HuH-7 (cell line): ENCODE measurements around the gene ZNF674.

Source experiments
- DNase-seq: peaks from one replicate; pipeline ENCODE4 v3.0.0; 2011; ENCODE audit warnings: low spot score

ZNF674 gene

GRCh38 chrX:46545111-46546005 lies at the start of gene ZNF674:
ZNF674 (minus strand) TSS chrX:46545421; CDS start chrX:46542087, 3,334 bp downstream.
- DNase-seq, result peak; percentile 68

GRCh38 chrX:46589977-46590723 lies 44.9 kb upstream of the ZNF674 start:
- DNase-seq, result no peak

- DNase-seq, result no peak
These were observed 43.0 kb upstream of the ZNF674 start for GRCh38 chrX:46588263-46588662.

DNA sequence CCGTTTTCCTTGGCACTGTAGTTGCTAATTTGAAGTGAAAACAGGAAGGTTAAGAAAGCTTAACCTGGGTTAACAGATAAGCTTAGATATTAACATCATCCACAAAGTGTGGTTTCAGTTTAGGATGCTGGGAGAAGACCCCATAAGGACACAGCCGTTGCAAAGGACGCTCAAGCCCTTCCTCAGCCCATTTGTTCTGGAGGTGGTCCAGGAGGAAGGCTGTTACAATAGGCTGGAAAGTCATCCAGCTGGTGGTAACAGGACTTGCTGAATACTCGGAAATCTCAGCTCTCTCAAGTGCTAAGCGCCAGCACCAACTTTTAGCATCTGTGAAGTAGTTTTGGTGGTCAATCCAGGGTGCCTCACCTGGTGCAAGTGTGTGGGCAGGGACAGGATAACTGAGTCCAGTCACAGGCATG lies 42.5 kb upstream of the ZNF674 start:
- no peak for DNase-seq

DNA sequence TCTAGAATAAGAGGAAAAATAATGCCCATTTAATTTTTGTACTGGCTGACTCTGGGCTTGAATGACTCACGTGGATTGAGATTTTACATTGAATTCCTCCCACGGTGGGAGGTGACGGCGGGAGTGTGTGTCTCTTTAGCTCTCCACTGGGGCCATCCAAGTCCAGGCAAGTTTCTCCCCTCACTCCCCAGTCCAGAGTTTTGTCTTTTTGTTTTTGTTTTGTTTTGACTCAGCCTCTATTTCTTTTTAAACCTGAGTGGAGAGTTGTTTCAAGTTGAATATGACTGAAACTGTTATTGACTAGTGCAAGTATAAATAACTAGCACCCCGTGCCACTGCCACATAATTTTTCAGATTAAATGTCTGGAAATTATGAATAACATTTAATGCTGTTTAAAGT lies 41.9 kb upstream of the ZNF674 start:
- no peak for DNase-seq

GRCh38 chrX:46584736-46585135 lies 39.5 kb upstream of the ZNF674 start:
- no peak for DNase-seq

DNA sequence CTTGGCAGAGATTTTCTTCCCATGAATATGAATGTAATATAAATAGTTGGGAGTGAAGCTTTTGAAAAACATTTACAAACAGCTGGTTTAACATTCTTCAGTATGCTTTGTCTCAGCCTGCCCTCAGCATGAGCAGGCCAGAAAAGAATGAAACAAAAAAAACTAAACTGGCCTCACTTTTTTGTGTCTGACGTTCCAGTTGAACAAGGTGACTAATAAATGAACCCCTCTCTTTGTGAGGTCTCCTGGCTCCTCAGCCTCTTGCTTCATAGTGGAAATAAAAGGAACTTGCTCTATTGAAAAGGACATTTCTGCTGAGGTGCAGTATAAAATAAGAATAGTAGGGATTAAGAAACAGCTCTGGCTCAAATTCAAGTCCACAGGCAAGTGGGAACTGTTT lies 37.7 kb upstream of the ZNF674 start:
- no peak for DNase-seq

GRCh38 chrX:46582325-46582724 lies 37.1 kb upstream of the ZNF674 start:
- no peak for DNase-seq

GRCh38 chrX:46580613-46581012 lies 35.4 kb upstream of the ZNF674 start:
- DNase-seq, result no peak

- DNase-seq, result no peak
These were observed 34.0 kb upstream of the ZNF674 start for GRCh38 chrX:46579250-46579649.

GRCh38 chrX:46577221-46578005 lies 32.2 kb upstream of the ZNF674 start:
- no peak for DNase-seq

GRCh38 chrX:46576458-46576857 lies 31.2 kb upstream of the ZNF674 start:
- no peak for DNase-seq

GRCh38 chrX:46575991-46576392 lies 30.8 kb upstream of the ZNF674 start:
- DNase-seq, result no peak

DNA sequence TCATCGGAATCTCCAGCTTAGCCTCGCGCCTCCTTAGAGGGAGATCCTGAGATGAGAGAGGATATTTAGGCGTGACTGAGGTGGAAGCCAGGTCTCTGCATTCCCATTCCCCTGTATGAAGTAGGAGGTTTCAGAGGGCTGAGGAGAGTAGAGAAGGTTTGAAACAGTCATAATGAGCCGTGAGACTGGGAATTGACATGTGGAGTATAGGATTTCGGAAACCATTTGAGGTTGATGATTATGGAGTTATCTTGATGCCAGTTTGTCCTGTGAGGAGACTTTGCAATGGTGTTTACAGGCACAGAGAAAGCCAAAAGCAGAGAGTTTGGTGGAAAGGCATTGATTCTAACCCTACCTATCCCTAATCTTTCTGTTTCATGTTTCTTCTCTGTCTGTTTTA lies 30.4 kb upstream of the ZNF674 start:
- DNase-seq, result no peak

GRCh38 chrX:46574774-46575381 lies 29.7 kb upstream of the ZNF674 start:
- DNase-seq, result no peak

GRCh38 chrX:46573892-46574773 lies 28.9 kb upstream of the ZNF674 start:
- DNase-seq, result peak; percentile 53

- peak; percentile 50 for DNase-seq
These were observed 28.2 kb upstream of the ZNF674 start, which contains the start of gene CHST7 for GRCh38 chrX:46573331-46573891. CHST7 (plus strand) TSS chrX:46573765; CDS start chrX:46573932, 167 bp downstream.

DNA sequence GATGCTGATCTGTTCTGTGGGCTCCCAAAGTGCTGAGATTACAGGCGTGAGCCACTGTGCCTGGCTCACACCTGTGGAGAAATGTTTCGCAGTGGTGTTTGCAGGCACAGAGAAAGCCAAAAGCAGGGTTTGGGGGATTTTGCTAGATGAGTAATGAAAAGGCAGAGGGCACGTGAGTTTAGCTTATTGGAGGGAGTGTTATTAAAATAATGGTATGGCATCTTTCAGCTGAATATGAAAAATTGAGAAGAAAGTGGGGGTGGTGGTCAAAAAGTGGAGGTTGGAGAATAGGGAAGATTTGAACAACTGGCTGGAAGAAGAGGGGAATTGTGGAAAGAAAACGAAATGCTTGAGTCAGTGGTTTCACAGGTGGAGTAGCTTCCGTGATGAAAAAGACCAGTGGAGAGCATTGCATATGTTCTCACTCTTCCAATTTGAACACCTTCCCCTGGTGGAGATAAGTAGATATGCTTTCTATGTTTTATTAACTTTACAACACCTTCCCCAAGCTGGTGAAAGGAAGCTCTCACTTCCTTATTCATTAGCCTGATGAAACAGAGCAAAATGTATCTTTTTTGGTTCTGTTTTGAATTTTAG lies 27.2 kb upstream of the ZNF674 start:
- DNase-seq, result no peak

DNA sequence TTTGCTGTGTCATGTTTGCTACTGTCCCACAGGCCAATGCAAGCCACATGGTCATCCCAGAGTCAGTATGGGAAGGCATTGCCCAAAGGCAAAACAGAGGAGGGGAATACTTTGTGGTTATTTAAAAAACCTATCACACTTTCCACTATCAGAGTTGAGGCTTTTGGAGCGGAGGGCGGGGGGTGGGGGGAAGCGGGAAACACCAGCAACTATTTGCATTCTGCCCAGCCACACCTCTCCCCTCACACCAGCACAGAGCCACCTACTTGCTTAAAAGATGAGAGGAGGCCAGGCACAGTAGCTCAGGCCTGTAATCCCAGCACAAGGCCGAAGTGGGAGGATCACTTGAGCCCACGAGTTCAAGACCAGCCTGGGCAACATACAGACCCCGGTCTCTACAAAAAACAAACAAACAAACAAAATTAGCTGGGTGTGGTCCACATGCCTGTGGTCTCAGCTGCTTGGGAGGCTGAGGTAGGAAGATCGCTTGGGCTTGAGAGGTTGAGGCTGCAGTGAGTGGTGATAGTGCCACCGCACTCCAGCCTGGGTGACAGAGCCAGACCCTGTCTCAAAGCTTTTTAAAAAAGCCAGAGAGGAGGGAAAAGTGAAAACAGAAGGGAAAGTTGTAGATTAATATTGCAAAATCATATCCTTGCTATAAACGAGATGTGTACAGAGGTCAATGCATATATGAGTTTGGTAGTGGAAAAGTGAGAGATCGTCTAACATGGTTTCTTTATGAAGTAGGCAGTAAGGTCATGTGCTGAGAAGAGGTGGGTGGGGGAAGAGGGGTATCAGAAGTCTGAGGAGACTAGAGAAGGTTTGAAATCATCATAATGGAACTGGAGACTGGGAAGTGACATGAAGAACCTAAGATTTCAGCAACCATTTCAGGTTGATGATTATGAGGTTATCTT lies 26.5 kb upstream of the ZNF674 start:
- DNase-seq, result no peak
